ENCODE measurements around the gene C6.

GRCh38 chr5:41195228-41195627, 18.1 kb downstream of the C6 start:
- TF ChIP-seq EZH2 (IDR thresholded peaks at IDR 0.05; ENCODE audit: insufficient read depth, poor library complexity, severe bottlenecking) (no peak), EZH2phosphoT487 (IDR thresholded peaks at IDR 0.05; ENCODE audit: insufficient read depth, low read depth) (no peak)

Measured in GM23248 (cell line).